Stimulated activated CD4-positive, alpha-beta T cell treated with anti-CD3 and anti-CD28 coated beads, Interleukin-15, amount 100 ng/mL, for 1 hour (primary cell): Measurements from ENCODE around the gene HSDL2.
"Not testable (repeated sequence)": the region's sequence is repeated elsewhere in the genome, so short reads cannot be mapped to it uniquely, and the experiment has no call there.

Source experiments
- DNase-seq, 2 donors: peaks; one replicate each; pipeline ENCODE4 v3.0.0-alpha.2; 2020; ENCODE audit warnings: low read depth in 1 of 2, low spot score in 1 of 2

The HSDL2 gene

DNA sequence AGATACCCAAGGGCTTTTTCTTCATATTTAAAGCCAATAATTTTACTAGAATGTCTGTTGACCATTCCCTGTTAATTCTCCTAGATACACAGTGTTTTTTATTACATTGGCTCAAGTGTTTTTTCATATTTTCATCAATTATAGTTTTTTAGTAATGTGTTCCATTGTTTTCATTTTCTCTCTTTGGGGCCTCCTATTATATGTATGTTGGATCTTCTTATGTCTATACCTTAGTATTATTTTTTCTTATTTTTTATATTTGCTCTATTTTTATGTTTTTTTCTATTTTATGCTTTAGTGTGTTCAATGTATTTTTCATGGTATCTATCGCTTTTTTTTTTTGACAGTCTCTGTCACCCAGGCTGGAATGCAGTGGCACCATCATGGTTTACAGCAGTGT, 114.2 kb downstream of the HSDL2 start:
- no peak for DNase-seq

DNA sequence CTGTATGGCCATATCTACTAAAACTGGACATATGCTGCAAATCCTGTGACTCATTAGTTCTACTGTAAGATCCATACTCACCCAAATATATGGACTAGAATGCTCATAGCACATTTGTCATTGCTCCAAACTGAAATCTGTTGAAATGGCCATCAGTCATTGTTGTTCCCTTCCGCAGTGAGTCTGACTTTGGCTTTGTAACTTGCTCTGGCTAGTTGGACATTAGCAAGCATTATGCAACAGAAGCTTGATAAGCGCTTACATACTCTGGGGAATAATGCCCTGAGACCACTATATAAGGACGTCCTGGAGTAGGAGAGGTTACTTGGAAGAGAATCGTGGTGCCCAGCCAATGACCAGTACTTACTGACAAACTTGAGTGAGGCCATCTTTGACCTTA, 115.7 kb downstream of the HSDL2 start:
- no peak for DNase-seq

DNA sequence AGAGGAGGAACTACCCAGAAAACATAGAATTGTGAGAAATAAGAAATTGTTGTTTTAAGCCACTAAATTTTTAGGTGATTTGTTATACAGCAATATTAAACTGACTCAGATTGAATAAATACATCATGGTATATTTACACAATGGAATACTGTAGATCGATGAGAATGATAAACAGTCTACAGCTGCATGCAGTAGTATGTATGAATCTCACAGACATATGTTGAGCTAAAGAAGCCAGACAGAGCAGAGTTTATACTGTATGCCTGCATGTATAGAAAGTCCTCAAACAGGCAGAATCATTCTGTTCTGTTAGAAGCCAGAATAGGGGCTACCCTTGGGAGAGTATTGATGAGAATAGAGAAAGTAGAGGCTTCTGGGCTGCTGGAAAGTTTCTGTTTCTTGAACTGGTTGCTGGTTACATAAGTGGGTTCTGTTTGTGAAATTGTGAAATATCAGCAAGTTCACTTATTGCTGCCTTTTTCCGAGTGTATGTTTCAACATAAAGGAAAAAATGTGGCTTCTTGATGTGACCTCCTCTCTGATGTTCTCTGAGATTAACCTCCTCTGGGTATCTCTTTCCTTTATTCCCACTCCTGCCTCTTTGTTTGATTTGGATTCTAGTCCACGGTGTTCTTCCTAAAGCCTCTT, 116.3 kb downstream of the HSDL2 start:
- DNase-seq, result no peak

DNA sequence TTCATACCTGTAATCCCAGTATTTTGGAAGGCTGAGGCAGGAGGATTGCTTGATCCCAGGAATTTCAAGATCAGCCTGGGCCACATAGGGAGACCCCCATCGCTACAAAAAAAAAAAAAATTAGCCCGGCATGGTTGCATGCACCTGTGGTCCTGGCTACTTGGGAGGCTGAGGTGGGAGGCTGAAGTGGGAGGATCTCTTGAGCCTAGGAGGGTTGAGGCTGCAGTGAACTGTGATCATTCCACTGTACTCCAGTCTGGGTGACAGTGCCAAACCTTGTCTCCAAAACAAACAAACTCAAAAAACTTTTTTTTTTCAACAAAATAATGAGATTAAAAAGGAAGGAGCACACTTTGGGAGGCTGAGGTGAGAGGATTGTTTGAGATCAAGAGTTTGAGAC, 120.9 kb downstream of the HSDL2 start:
- DNase-seq, result no peak

DNA sequence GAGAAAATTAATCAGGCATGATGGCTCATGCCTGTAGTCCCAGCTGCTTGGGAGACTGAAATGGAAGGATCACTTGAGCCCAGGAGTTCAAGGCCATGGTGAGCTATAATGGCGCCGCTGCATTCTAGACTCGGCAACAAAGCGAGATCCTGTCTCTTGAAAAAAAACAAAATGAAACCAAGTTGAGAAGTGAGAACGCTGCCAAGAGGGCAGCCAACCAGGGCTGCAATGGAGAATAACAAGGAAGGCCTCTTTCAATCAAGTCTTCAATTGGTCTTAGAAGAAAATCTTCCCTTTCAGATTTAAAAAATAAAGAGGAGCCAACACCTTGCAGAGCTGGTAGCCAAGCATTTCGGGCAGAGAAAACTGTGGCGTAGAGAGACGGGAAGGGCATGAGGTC, 121.4 kb downstream of the HSDL2 start:
- DNase-seq, result no peak

DNA sequence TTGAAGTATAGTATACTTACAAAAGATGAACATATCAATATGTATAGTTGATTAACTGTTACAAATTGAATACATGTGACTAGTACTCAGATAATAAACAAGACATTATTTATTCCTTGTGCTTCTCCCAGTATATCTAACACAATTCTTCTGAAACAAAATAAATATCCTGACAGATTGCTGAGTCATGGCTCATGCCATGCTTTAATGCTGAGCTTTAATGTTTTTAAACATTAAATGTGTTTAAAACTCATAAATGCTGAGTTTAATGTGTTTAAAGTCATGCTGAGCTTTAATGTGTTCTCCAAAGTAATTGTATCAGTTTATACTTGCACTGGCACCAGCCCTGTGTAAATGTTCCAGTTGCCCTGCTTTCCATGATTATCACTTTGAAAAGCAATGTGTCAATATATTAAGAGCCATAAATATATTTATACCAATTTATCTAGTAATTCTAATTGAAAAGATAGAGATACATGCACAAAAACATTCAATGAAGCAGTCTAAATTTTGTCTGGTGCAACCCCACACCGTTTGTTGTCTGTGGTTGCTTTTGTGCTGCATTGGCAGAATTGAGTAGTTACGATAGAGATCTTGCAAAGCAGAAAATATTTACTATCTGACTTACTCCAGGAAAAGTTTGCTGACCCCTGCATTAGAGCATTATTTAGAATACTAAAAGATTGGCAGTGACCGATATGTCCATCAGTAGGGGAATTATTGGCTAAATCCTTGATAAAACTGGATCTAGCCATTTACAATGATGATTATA, 122.5 kb downstream of the HSDL2 start:
- DNase-seq, result no peak

DNA sequence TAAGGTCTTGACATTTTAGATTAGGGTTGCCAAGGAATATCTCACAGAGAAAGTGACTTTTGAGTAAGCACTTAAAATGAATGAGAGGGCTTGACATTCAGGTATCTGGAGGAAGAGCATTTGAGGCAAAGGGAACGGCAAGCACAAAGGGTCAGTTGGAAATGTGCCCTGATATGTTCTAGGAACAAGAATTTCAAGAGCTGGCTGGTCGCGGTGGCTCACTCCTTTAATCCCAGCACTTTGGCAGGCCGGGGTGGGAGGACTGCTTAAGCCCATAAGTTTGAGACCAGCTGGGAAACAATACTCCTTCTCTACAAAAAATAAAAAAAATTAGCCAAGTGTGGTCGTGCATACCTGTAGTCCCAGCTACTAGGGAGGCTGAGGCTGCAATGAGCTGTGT, 123.3 kb downstream of the HSDL2 start:
- DNase-seq, result no peak

DNA sequence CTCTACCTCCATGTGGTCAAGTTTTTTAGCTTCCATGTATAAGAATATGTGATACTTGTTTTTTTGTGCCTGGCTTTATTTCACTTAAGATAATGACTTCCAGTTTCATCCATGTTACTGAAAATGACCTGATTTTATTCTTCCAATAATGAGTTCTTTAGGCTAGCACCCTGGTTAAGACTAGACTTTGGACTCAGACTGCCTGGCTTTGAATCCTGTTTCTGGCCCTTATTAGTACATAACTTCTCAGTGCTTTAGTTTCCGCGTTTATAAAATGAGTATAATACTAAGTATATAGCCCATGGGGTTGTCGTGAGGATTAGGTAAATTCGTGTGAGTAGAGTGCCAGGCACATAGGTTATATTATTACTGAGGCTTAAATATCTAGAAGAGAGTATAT, 125.2 kb downstream of the HSDL2 start:
- no peak for DNase-seq

DNA sequence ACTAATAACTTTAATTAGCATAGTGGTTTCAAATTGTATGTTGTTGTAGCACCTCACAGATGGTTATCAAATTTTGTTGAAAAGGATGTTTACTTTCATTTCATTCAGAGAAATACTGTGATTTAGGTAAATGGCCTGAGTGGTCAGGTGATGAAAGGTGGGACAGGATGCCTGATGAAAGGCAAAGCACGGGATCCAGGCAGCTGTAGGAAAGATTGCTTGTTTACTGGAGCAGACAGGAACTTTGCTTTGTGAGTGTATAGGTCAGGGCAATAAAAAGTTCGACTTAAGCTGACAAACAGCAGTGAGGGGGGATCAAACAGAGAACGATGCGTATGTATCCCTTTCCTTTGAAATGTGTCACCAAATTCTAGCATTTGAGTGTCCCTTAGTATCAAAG, 125.7 kb downstream of the HSDL2 start:
- no peak for DNase-seq

DNA sequence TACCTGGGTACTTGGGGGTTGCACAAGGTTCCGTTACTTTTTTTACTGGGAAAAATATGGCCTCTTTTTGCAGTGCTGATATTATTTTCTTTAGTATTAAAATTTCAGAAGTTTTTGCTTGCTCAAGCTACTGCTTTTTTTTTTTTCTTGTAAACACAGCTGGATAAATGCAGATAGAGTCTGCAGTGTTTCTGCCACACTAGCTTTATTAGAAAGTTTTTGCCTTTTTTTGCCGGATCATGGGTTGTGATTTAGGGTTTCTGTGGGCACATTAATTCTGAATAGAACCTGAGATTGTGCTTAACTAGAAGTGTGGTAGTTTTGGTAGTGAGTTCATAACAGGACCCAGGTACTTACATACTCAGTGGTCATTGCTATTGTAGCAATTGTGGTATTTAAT, 126.7 kb downstream of the HSDL2 start:
- DNase-seq, result no peak

DNA sequence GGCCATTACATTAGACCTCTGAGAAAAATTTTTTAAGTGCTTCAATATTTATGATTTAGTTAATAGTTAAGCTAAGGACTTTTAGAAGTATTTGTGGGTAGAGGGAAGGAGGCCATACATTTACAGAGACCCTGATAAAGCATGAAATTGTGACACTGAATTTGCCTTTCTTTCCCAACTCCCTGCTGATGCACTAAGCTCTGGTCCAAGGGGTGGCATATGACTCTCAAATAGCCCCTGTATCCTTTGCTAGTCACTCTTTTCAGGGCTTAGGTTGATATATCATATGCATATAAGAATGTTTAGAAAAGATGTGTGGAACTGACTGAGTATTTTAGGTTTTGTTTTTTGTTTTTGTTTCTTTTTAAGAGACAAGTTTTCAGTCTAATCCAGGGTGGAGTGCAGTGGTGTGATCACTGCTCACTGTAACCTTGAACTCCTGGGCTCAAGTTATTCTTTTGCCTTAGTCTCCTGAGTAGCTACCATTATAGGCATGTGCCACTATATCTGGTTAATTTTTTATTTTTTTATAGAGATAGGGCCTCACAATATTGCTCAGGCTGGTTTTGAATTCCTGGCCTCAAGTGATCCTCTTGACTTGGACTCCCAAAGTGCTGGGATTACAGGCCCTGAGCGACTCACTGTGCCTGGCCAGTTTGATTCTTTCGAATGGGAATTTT, 127.2 kb downstream of the HSDL2 start:
- DNase-seq, result no peak

DNA sequence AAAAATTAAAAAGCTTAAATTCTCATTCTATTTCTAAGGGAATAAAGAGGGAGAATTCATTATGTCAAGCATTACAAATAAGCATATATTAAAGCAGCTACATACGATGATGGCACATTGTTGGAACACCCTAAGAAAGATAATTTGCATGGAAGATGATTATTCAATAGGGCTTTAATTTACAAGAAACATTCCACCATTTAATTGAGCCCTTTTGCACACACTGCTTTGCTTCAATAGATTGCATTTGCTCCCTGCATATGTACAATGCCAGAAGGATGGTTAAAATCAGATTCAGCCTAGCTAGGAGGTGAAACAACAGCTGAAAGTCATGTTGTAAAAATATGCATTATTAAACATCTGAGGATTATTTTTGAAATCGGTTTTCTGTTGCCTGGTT, 128.5 kb downstream of the HSDL2 start:
- DNase-seq, result no peak

DNA sequence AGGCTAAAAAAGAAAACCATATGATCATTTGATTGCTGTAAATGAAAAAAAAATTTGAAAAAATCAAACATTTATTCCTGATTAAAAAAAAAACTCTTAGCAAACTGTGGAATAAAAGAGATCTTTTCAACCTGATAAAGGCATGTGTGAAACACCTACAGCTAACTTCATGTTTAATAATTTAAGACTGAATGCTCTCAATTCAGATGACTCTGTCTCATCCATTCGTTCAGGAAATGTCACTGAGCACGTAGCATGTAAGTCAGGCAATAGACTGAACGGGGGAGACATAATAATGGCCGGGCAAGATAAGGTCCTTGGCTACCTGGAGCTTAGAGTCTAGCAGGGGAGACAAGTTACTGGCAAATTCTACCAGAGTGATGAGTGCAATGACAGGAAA, 132.5 kb downstream of the HSDL2 start:
- not testable (repeated sequence) for DNase-seq

DNA sequence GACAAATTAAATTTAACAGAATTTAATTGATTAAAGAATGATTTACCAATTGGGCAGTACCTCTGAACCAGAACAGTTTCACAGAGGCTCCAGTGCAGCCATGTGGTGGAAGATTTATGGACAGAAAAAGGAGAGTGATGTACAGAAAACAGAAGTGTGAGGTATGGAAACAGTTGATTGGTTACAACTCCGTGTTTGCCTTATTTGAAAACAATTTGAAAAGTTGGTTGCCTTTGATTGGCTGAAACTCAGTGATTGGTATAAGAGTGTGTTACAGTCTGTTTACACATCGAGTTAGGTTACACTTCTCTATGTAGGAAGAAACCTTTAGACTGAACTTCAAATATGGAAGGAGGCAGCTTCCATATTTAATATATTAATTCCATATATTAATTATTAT, 136.9 kb downstream of the HSDL2 start:
- no peak for DNase-seq

DNA sequence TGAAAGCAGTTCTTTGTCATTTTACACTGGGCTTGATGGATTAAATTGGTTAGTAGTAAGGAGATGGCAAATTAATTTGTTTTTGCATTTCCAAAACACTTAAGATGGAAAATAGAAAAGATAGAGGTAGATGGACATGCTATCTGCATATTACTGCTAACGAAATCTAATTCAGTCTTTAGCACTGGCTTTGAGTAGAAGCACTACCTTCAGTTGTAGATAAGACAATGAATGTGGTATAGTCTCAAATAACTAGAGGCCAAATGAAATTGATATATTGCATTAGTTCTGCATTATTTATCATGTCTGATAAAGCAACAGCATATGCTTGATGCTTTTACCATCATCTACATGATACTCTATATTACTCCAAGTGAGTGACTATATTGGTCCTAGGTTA, 140.2 kb downstream of the HSDL2 start:
- no peak for DNase-seq

DNA sequence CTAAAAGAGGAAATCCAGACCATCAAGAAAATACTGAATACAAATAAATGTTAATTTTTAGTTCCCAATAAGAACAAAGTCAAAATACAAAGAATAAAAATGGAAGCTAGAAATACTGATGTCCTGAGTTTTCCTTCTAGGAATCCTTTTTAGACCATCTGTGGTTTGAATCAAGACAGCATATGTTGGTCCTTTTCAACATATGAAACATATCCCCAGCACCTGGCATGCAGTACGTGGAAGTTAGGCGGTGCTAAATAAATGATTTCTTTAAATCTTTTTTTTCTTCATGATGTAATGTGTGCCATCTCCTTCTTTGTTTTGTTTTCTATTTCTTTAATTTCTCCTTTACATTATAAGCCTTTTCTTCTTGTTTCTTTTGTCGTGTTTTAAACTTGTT, 140.7 kb downstream of the HSDL2 start:
- DNase-seq, result no peak
